Activated naive CD4-positive, alpha-beta T cell treated with anti-CD3 and anti-CD28 coated beads, Interleukin-2, amount 10 ng/mL, durations not matched to agents 7 days and 5 days (primary cell): ENCODE data around the gene ANKRD40.

Experiments used
- CTCF ChIA-PET: fragments of 350-600 bp; sonication (Branson Sonifier 250); formaldehyde crosslinking; loops from one replicate; lab custom pipeline; 2021; ENCODE audit warnings: antibody characterized with exemption; lab: Charles Lee
- DNase-seq: peaks from one replicate; pipeline ENCODE4 v3.0.0-alpha.2; 2020
- H3K27ac Mint-ChIP-seq: one replicate; pipeline ENCODE4 v1.8.0; 2021; ENCODE audit warnings: mild to moderate bottlenecking, moderate library complexity, mixed read lengths
- H3K27me3 Mint-ChIP-seq: one replicate; pipeline ENCODE4 v1.8.0; 2021; ENCODE audit warnings: mild to moderate bottlenecking, mixed read lengths
- H3K36me3 Mint-ChIP-seq: one replicate; pipeline ENCODE4 v1.8.0; 2021; ENCODE audit warnings: mixed read lengths
- H3K4me1 Mint-ChIP-seq: one replicate; pipeline ENCODE4 v1.8.0; 2021; ENCODE audit warnings: mixed read lengths
- H3K4me3 Mint-ChIP-seq: one replicate; pipeline ENCODE4 v1.8.0; 2021; ENCODE audit warnings: mild to moderate bottlenecking, moderate library complexity, mixed read lengths
- H3K9me3 Mint-ChIP-seq: one replicate; pipeline ENCODE4 v1.8.0; 2021; ENCODE audit warnings: mixed read lengths

ANKRD40 gene

DNA sequence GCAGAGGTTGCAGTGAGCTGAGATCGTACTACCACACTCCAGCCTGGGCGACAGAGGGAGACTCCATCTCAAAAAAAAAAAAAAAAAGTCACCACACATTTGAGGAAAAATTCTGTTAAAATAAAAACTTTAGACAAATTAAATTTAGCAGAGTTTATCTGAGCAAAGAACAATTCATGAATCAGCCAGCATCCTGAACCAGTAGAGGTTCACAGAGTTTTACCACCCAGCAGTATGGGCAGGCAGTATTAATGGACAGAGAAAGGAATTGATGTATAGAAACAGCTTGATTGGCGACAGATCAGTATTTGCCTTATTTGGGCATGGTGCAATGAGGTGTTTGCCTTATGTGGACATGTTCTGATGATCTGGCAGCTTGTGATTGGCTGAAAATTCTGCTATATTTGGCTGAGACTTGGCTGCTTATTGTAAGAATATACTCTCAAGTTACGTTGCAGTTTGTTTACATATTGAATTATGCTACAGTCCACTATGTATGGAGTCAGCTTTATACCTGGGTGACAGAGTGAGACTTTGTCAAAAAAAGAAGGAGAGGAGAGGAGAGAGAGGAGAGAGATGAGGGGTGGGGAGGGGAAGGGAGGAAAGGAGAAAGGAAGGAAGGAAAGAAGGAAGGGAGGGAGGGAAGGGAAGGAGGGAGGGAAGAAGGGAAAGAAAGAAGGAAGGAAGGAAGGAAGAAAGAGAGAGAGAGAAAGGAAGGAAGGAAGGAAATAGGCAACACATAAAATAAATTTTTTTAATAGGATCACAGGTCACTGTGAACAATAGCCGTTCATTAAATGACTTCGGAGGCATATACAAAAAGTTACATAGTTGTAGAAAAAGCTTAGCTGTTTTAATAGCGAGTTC is 58.4 kb downstream of the ANKRD40 start:
- Mint-ChIP-seq H3K9me3 (peaks cover 4% of the 10 kb centered on the region), H3K4me3 (no peak overlapping the region), H3K36me3 (no peaks in the 10 kb centered on the region), H3K4me1 (no peaks in the 10 kb centered on the region), H3K27me3 (peaks cover 54% of the 10 kb centered on the region), H3K27ac (no peak overlapping the region)
- DNase-seq: no peak
- CTCF ChIA-PET: interaction anchor here (1.8 kb wide), 1 partner anchor 17 kb away, joined by 4 read pairs; no protein-coding TSS in a partner anchor

DNA sequence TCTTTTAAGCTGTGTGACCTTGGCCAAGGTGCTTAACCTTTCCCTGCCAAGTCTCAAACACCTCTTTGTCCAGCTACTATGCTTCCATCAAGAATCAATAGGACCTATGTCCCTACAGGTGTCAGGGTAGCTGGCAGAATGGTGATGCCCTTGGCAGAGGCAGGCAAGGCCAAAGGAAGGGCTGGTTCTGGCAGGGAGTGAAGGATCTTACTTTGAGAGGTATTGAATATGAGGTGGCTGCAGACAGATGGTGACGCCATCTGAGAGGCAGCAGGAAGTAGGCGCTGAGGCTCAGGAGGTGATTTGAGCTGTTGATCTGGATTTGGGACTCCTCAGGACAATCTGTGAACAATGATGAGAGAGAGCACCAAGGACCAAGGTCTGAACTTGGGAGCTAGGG is 60.5 kb downstream of the ANKRD40 start:
- Mint-ChIP-seq H3K9me3 (no peaks in the 10 kb centered on the region), H3K27ac (no peak overlapping the region), H3K36me3 (no peaks in the 10 kb centered on the region), H3K4me1 (no peaks in the 10 kb centered on the region), H3K4me3 (no peak overlapping the region), H3K27me3 (peaks cover 42% of the 10 kb centered on the region)
- CTCF ChIA-PET: interaction anchor here (1.3 to 1.6 kb wide), 2 partner anchors 13 to 17 kb away, joined by 5 to 7 read pairs; no protein-coding TSS in a partner anchor
- DNase-seq: peak; percentile 4

GRCh38 chr17:50645748-50646682 is 61.7 kb downstream of the ANKRD40 start:
- peak; percentile 12 for DNase-seq
- Mint-ChIP-seq H3K27me3 (peaks cover 48% of the 10 kb centered on the region), H3K27ac (no peak overlapping the region), H3K9me3 (no peaks in the 10 kb centered on the region), H3K36me3 (no peaks in the 10 kb centered on the region), H3K4me1 (no peaks in the 10 kb centered on the region), H3K4me3 (no peak overlapping the region)
- CTCF ChIA-PET: interaction anchor here (1.6 kb wide), 1 partner anchor 16 kb away, joined by 7 read pairs; no protein-coding TSS in a partner anchor
